ENCODE data around the gene REXO5.
"Not testable (repeated sequence)": the region's sequence is repeated elsewhere in the genome, so short reads cannot be mapped to it uniquely, and the experiment has no call there.

REXO5 gene

DNA sequence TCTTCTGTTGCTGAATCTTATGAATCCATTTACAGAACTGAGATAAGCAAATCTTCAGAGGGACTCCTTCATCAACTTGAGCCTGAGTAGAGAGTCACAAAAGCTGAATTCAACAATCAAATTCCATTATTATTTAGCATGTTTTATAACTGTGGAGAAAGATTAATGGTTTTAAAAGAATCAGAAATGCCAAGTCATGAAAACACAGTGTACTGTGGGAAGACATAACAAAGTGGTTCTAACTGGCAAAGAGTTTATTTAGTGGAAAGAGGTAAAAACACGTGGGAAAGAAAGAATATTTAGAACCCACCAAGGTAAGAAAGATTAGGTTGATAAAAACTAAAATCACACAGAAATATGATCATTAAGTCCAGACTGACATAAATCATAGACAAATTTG lies 5.0 kb upstream of the REXO5 start:
- DNase-seq (ENCODE audit: low spot score), result no peak

DNA sequence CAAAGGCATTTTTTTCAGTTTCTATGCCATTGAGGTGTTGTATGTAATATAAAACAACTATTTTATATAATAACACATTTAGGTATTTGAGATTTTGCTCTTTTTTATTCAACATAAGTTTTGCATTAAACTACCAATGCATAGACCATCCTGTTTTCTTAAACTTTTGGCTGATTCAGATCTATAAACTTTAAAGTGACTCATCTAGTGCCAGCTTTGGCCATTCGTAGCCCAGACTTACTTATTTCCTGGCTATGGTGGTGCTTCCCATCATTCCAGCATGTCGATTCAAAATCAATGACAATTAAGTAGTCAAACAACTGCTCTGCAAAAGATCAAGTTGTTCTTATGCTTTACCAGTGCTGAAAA lies 3.2 kb upstream of the REXO5 start:
- no peak for DNase-seq (ENCODE audit: low spot score)

DNA sequence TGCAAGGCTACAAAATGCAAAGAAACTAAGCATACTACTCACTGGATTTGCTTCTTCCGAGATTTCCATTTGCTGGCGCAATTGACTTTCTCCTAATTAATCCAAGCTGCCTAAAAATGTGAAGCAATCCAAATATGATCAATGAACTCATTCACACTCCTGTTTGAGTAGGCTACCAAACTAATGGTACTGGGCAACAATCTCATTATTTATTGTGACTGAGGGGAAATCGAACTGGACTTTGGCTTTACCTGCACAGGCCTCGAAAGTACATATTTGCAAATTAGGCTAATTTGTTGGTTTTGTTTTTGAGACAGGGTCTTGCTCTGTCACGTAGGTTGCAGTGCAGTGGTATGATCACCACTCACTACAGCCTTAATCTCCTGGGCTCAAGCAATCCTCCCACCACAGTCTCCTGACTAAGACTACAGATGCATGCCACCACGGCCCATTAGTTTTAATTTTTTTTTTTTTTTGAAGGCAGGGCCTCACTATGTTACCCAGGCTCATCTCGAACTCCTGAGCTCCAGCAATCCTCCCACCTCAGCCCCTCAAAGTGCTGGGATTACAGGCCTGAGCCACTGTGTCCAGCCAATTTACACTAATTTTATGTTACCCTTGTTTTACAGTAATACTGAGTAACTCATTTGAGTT lies 2.6 kb upstream of the REXO5 start:
- no peak for DNase-seq (ENCODE audit: low spot score)

DNA sequence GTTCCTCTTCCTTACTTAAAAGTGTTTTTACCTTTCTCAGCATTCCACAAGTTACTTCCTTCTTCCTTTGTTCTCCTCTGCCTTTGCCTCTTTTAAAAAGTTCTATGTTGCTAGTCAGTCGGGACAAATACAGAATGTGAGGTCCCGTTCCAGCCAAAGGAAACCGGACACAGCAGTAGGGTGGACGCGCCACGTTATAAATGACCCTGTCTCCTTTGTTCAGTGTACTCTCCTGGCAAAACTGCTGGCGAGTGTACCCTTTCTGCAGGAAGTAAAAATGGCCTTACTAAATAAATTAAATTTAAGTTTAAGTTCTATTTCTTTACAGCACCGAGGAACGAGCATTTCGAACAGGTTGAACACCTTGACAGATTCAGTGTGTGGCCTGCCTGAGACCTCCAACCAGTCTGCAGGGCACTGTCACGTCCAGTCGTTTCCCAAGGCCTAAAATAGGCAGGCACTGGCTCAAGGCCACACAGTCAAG lies 601 bp upstream of the REXO5 start:
- DNase-seq (ENCODE audit: low spot score), result not testable (repeated sequence)

DNA sequence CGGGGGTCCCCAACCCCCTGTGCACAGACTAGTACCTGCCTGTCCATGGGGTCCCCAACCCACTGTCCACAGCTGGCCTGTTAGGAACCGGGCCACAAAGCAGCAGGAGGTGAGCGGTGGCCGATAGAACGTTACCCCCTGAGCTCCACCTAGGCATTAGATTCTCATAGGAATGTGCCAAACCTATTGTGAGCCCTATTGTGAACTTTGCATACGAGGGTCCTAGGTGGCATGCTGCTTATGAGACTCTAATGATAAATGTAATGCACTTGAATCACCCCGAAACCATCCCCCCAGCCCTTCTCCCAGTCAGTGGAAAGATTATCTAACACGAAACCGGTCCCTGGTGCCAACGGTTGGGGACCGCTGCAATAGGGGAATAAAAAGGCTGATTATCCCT lies 1.5 kb downstream of the REXO5 start:
- no peak for DNase-seq (ENCODE audit: low spot score)

DNA sequence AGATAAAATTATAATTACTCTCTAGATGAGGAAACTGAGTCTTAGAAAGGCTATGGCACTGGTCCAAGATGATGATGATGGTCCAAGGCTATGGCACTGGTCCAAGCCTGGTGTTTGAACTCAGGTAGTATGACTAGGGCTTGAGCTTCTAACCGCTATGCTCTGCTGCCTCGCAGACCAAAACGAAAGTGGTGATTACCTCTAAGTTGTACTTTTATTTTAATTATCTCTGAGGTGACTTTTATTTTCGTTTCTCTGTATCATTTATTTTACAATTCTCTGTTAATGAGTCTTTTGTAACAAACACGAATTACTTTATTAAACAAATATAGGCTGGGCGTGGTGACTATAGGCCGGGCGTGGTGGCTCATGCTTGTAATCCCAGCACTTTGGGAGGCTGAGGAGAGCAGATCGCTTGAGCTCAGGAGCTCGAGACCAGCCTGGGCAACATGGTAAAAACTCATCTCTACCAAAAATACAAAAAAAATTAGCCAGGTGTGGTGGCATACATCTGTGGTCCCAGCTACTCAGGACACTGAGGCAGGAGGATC lies 5.6 kb downstream of the REXO5 start:
- no peak for DNase-seq (ENCODE audit: low spot score)

DNA sequence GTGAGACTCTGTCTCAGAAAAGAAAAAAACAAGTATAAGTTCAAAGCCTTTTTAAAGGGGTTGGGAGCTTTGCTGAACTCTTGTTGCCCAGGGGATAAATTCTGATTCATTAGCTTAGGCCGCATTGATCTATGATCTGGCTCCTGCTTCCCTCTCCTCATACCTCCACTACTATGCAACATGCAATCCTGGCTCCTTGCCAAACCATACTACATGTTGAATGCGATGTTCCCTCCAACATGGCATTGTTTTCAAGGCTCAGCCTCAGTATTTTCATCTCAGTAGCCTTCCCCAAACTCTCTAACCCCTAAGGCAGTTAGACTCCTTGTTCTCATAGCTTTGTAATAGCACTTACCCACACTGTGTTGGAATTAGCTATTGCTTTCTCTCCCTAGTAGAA lies 6.2 kb downstream of the REXO5 start:
- no peak for DNase-seq (ENCODE audit: low spot score)

DNA sequence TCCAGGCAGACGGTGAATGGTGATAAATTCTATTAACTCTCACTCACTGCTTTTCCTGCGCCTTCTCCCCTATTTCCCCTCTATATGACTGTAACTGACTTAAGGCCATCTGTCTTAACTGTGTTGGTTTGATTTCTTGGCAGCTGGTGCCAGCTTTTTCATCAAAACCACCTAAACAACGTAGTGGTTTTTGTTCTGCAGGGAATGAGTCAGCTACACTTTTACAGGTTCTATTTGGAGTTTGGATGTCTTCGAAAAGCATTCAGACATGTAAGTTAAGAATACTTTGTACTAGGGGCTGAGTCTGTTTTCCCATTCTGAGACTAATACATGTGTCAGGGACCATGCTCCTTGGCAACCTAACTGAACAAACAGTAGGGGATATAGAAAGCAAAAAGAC lies 8.5 kb downstream of the REXO5 start:
- DNase-seq (ENCODE audit: low spot score), result no peak

DNA sequence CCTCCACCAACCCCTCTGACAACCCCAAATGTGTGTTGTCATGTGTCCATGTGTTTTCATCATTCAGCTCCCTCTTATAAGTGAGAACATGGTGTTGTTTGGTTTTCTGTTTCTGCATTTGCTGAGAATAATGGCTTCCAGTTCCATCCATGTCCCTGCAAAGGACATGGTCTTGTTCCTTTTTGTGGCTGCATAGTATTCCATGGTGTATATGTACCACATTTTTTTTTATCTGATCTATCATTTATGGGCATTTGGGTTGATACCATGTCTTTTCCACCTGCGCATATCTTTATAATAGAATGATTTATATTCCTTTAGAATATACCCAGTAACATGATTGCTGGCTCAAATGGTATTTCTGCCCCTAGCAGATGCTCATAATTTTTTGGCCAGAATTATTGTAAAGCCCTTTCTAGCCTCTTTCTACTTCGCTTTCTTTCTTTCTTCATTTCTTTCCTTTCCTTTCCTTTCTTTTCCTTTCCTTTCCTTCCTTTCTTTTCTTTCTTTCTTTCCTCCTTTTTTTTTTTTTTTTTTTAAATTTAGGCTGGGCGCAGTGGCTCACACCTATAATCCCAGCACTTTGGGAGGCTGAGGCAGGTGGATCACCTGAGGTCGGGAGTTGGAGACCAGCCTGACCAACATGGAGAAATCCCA lies 12.7 kb downstream of the REXO5 start:
- DNase-seq (ENCODE audit: low spot score), result no peak

DNA sequence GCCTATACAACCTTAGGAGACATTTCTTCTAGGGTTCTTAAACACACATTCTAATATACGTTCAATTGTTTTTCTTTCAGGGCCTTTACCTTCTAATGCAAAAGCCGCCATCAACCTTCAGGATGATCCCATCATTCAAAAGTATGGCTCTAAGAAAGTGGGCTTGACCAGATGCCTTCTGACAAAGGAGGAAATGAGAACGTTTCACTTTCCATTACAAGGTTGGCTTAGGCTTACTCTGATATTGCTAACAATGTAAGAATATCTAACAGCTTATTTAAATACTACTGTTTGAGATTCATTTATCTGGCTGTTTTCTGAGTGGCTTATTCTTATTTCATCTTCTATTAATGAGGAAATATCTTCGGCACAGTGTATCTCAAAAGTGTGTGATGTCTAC lies 15.4 kb downstream of the REXO5 start:
- DNase-seq (ENCODE audit: low spot score), result no peak

DNA sequence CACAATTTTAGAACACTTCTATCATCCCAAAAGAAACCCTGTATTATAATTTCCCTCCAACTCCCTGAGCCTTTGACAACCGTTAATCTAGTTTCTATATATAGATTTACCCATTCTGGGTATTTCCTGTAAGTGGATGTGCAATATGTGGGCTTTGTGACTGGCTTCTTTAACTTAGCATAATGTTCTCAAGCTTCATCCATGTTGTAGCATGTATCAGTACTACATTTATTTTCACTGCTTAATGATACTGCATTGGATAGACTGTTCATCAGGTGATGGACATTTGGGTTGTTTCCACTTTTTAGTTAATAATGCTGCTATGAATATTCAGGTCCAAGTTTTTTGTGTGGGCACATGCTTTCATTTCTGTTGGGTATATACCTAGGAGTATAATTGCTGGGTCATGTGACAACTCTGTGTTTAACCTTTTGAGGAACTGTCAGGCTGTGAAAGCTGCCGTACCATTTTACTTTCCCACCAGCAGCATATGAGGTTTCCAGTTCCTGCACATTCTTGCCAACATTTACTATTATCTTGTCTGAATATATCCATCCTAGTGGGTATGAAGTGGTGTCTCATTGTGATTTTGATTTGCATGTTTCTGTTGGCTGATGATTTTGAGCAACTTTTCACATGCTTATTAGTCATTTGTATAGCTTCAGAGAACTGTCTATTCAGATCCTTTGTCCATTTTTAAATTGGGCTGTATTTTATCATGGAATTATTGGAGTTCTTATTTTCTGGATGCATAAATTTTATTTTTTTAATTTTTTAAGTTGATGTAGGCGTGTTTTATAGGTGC lies 16.4 kb downstream of the REXO5 start:
- DNase-seq (ENCODE audit: low spot score), result no peak

DNA sequence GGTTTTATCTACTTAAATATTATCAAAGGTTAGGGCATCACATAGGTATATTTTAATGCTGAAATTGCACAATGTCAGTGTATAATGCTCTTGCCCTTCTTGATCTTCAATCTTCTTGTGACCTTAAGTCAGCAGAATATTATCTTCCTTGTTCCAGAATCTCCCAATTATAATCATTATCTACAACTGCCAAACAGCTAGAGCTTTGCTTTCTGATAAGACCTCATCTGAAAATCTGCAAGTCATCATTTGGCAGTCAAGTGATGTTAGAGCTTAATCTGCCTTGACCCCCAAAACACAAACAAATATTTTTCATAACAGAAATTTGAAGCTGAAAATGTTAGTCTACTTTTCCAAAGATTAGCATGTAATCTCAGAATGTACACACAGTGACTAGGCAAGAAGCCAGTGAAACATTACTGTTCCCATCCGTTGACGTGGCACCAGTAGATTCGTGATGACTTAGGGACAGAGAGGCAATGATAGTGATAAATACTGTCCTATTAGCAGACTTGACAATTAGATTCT lies 19.8 kb downstream of the REXO5 start:
- DNase-seq (ENCODE audit: low spot score), result no peak

DNA sequence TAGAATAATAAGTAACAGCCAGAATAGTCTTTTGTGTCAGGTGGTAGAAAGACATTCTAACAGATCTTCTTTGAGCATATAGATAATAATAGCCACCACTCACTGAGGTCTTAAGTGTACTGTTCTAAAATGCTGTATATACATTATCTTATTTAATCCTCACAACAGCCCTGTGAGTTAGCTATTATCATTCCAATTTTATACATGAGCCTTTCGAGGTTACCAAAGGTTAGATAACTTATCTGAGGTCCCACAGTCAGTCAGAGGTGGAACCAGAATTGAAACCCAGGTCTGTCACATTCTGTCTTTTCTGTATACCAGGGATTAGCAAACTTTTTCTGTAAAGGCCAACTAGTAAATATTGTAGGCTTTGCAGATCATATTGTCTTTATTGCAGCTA lies 23.2 kb downstream of the REXO5 start:
- no peak for DNase-seq (ENCODE audit: low spot score)

DNA sequence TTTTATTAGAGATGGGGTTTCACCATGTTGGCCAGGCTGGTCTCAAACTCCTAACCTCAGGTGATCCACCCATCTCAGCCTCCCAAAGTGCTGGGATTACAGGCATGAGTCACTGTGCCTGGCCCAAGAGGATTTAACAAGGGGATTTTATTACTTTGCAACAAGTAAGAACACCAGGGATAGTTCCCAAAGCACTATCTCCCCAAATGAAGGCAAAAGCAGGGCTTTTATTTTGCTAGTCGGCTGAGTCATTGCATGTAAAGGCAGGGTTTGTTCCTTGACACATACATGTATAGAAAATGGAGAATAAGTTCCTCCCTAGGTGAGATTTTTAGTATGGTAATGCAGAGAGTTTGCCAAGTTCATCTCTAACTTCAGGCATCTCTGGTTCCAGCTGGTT lies 24.0 kb downstream of the REXO5 start:
- DNase-seq (ENCODE audit: low spot score), result no peak

DNA sequence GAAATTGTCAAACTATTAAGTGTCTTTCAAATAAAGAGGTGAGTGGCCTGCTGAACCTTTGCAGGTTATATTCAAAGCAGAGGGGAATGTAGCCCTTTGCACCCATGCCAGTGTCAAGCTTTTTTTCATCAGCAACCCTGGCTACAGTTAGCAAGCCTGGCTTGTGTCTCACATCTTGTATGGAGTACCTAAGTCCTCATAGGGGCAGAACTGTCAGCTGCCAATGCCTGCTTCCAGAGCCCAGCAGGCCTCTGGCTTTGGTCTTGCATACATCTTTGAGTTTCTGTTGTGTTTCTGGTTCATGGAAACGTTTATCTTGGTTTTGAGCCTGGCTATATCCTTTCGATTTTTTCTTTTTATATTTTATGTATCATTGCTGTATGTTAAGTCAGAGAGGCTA lies 26.8 kb downstream of the REXO5 start:
- DNase-seq (ENCODE audit: low spot score), result no peak

DNA sequence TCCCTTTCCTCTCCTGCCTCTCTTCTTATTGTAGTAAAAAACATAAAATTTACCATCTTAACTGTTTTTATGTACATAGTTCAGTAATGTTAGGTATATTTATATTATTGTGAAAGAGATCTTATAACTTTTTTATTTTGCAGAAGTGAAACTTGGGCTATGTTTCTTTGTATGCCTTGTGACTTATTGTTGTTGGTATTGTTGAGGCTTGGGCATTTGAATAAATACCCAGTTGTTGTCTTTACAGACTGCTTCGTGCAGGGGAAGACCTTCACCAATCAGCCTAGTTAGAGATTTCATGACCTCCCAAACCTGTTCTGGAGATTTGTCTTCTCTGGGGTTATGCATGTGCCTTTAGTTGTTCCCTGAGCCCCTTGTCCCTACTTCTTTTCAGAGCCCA lies 31.9 kb downstream of the REXO5 start:
- DNase-seq (ENCODE audit: low spot score), result no peak

DNA sequence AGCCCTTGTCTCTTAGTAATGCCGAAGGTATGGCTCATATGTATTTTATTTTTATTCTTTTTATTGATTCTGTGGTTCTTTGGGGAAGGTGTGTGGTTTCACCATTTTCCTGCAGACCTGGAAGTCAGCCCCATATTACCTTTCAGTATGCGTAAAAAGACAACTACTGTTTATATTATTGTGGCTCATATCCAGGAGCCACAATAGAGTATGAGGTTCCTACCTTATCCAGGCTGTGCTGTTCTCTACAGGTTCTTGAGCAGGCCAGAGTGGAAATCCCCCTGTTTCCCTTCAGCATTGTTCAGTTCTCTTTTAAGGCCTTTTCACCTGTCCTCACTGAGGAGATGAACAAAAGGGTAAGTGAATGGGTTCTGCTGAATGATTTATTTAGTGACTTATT lies 33.2 kb downstream of the REXO5 start:
- no peak for DNase-seq (ENCODE audit: low spot score)

DNA sequence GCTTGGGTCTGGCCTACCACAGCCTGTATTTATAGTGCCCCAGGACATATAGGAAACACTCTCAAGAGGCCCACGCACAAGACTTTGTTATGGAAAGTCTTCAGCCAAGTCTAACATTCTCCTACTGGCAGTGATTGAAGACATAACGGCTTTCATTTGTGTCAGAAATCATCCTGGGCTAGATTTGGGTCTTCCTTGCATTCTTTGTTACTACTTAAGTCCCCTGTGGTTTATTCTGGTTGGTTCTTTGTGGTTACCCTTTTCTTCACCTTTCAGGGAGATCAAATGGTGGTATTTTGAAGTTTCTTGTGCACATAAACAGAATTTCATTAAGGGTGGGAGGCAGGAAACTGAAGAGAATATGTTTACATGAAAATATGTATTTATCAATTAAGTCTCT lies 37.7 kb downstream of the REXO5 start:
- DNase-seq (ENCODE audit: low spot score), result no peak

DNA sequence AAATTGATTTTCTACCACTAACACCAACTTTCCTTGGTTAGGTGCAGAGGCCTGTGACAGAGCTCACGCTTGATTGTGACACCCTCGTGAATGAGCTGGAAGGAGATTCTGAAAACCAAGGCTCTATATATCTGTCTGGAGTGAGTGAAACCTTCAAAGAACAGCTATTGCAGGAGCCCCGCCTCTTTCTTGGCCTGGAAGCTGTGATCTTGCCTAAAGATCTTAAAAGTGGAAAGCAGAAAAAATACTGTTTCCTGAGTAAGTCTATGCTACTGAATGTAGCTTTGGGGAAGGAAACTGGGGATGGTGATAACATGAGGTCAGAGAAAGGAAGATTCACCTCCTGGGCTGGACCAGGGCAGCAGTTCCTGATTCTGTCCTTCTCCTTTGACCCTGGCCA lies 38.3 kb downstream of the REXO5 start:
- DNase-seq (ENCODE audit: low spot score), result no peak

DNA sequence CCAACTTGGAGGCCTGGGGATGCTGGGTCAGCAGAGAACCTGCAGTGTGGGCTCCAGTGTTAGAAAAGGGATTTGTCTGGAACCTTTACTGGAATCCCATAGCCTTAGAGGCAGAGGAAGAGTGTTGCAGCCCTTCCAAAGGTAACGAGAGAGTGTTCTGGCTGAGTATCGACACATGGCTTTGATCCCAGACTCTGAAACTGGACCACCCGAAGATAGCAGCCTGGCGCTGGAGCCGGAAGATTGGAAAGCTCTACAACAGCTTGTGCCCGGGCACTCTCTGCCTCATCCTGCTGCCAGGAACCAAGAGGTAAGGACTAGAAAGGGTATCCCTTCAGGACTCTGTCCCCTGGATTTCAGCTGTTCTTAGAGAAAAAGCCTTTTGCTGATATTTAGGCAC lies 39.7 kb downstream of the REXO5 start:
- no peak for DNase-seq (ENCODE audit: low spot score)

DNA sequence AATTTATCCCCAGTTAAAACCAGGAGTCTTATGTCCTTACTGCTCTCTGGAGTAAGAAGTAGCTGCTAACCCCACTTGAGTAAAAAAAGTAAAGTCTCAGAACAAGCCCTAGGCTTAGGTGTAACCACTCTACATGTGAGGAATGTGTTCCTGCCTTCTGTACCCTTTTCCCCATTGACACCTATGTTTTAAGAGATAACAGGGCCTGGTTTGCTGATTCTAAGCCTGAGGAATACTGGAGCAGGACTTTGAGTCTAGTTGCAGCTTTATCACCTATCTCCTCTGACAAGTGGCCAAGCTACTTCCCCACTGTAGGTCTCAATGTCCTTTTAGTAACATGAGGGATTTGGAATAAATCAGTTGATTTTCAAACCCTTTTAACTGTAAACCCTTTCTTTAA lies 40.2 kb downstream of the REXO5 start:
- DNase-seq (ENCODE audit: low spot score), result no peak

DNA sequence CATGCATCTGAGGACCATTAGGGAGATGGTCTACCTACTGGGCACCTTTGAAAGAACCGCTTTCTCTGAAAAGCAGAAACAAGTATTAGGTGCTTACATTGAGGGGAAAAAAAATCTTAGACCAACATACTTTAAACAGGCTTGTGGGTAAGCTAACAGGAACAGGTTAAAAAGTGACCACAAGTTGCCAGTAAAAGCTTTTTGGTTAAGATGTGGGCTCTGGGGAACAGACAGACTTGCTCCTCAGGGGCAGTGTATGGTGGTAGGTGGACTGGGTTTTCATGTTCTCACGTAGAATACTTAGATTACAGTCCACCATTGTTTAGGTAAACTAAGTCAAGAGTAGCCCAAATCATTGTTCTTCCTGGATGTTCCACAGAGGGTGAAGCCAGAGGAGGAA lies 41.2 kb downstream of the REXO5 start:
- DNase-seq (ENCODE audit: low spot score), result no peak

All from HuH-7 (cell line).